ENCODE results near the gene RASSF3. TPM values are rescaled to one million over a fixed set of nuclear protein-coding genes. Genes with fewer than 3 reads are reported as not detected.

The RASSF3 gene
- total RNA-seq, 2 donors from 2014 or later: 13.5 to 21.3 TPM

- Histone ChIP-seq H3K4me1 (no peaks in the 10 kb centered on the region), H3K9me3 (no peaks in the 10 kb centered on the region), H3K27ac (peak overlapping the region in 1 of 4 donors; percentile 26), H3K27me3 (no peaks in the 10 kb centered on the region), H3K4me3 (no peak overlapping the region), H3K36me3 (replicated peaks in 1 of 2; ENCODE audit: insufficient read depth in 1 of 2, low read depth in 2 of 2) (peaks cover 4% of the 10 kb centered on the region in 2 donors)
- TF ChIP-seq POLR2A (IDR thresholded peaks at IDR 0.05) (no peak), CTCF (IDR thresholded peaks at IDR 0.05) (no peak)
- intact Hi-C loops (cut with DNase I): no loop called here
- no peak for DNase-seq
- no peak for ATAC-seq
- 66 to 70% methylated on average over 2 of the region's 2 CpGs for WGBS, 2 donors
These were observed 120.3 kb downstream of the RASSF3 start for GRCh38 chr12:64730588-64730969.

GRCh38 chr12:64731683-64732082 lies 121.4 kb downstream of the RASSF3 start:
- Histone ChIP-seq H3K27ac (no peak overlapping the region), H3K4me1 (no peaks in the 10 kb centered on the region), H3K4me3 (no peak overlapping the region), H3K27me3 (no peaks in the 10 kb centered on the region), H3K9me3 (no peaks in the 10 kb centered on the region), H3K36me3 (replicated peaks in 1 of 2; ENCODE audit: insufficient read depth in 1 of 2, low read depth in 2 of 2) (peaks cover 0 to 10% of the 10 kb centered on the region in 2 donors)
- 91 to 92% methylated on average over 4 of the region's 4 CpGs for WGBS, 2 donors
- intact Hi-C loops (cut with DNase I): no loop called here
- ATAC-seq: no peak
- no peak for DNase-seq
- TF ChIP-seq CTCF (IDR thresholded peaks at IDR 0.05) (no peak), POLR2A (IDR thresholded peaks at IDR 0.05) (no peak)

GRCh38 chr12:64733857-64734256 lies 123.6 kb downstream of the RASSF3 start:
- Histone ChIP-seq H3K36me3 (replicated peaks in 1 of 2; ENCODE audit: insufficient read depth in 1 of 2, low read depth in 2 of 2) (peaks cover 0 to 16% of the 10 kb centered on the region in 2 donors), H3K9me3 (no peaks in the 10 kb centered on the region), H3K27me3 (no peaks in the 10 kb centered on the region), H3K4me3 (no peak overlapping the region), H3K27ac (no peak overlapping the region), H3K4me1 (no peaks in the 10 kb centered on the region)
- DNase-seq (peak; percentile 22 to 65 (median 30)), ATAC-seq (no peak)
- intact Hi-C loops (cut with DNase I): no loop called here
- TF ChIP-seq CTCF (IDR thresholded peaks at IDR 0.05) (no peak), POLR2A (IDR thresholded peaks at IDR 0.05) (no peak)
- 28 to 29% methylated on average over 4 of the region's 4 CpGs for WGBS, 2 donors

- peaks cover 0 to 20% of the 10 kb centered on the region in 2 donors for H3K36me3 ChIP-seq (replicated peaks in 1 of 2; ENCODE audit: insufficient read depth in 1 of 2, low read depth in 2 of 2)
- ATAC-seq: no peak
These were observed 125.1 kb downstream of the RASSF3 start for GRCh38 chr12:64735442-64735841.

More at GRCh38 chr12:64735442-64735841, 125.1 kb downstream of the RASSF3 start:
- Histone ChIP-seq H3K9me3 (no peaks in the 10 kb centered on the region), H3K4me1 (no peaks in the 10 kb centered on the region), H3K27me3 (no peaks in the 10 kb centered on the region), H3K27ac (no peak overlapping the region), H3K4me3 (no peak overlapping the region)
- TF ChIP-seq POLR2A (IDR thresholded peaks at IDR 0.05): no peak
- TF ChIP-seq CTCF (IDR thresholded peaks at IDR 0.05): no peak
- no peak for DNase-seq
- intact Hi-C loops (cut with DNase I): no loop called here

Data from body of pancreas (tissue), 4 donors.